Measurements from ENCODE around the gene CENPP.

DNA sequence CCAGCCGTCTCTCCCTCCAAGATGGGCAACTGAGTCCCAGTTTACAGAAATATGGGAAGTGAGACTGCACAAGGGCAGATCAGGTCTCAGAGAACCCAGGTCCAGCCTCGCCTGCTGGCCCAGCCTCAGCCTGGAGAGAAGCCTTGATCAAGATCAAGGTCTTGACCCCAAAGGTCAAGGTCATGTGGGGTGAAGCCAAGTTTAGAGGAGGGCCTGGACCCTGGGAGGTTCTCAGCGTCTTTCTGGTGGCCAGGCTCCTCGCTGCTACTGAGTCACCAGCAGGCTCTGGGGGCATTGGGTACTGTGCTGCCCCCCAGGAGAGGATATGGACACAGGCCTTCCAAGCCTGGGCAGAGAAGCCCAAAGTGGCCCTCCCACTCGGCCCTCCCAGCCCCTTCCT is 335.4 kb downstream of the CENPP start:
- TF ChIP-seq ZNF274 (IDR thresholded peaks at IDR 0.05; ENCODE audit: low read depth, low read length) (no peak), YY1 (IDR thresholded peaks at IDR 0.05; ENCODE audit: insufficient read depth, insufficient read length) (no peak)
